HepG2 (cell line): ENCODE measurements around the gene NPBWR2. TPM values are rescaled to one million over a fixed set of nuclear protein-coding genes. Genes with fewer than 3 reads are reported as not detected.

Experiments
- ARID5B ChIP-seq: IDR thresholded peaks from 2 replicates; pipeline ENCODE4 v1.4.0; 2020; ENCODE audit warnings: mild to moderate bottlenecking, missing genetic modification reagents
- FOXA3 ChIP-seq: IDR thresholded peaks from 2 replicates; pipeline ENCODE4 v1.6.1; 2016; ENCODE audit warnings: missing genetic modification reagents, missing compliant biosample characterization
- GLMP ChIP-seq: sonication (generic); formaldehyde crosslinking; IDR thresholded peaks from 2 replicates; pipeline ENCODE4 v1.9.0; 2021; ENCODE audit warnings: missing genetic modification reagents, mild to moderate bottlenecking, borderline replicate concordance
- HNF4G ChIP-seq, 2 experiments: sonication (generic) in 1 of 2; formaldehyde crosslinking in 1 of 2; IDR thresholded peaks; 2 replicates each; pipeline versions ENCODE4 v1.4.0 to v1.6.1; 2011 to 2020; ENCODE audit warnings: borderline replicate concordance in 2 of 2, low read depth in 2 of 2, mild to moderate bottlenecking in 2 of 2, low read length in 1 of 2, missing genetic modification reagents in 1 of 2, moderate library complexity in 1 of 2
- KLF16 ChIP-seq, 2 experiments: sonication (generic) in 1 of 2; formaldehyde crosslinking in 1 of 2; IDR thresholded peaks; 2 replicates each; pipeline versions ENCODE4 v1.6.1 to v1.8.0; 2016 to 2023; ENCODE audit warnings: missing genetic modification reagents in 2 of 2, missing compliant biosample characterization in 1 of 2
- MAX ChIP-seq: IDR thresholded peaks from 2 replicates; pipeline ENCODE4 v1.6.1; 2012; ENCODE audit warnings: inconsistent platforms
- NFE2 ChIP-seq: sonication (generic); formaldehyde crosslinking; IDR thresholded peaks from 2 replicates; pipeline ENCODE4 v1.4.0; 2020; ENCODE audit warnings: missing genetic modification reagents
- PAXIP1 ChIP-seq: sonication (generic); formaldehyde crosslinking; conservative IDR thresholded peaks from 2 replicates; pipeline ENCODE4 v1.4.0; 2020; ENCODE audit warnings: mild to moderate bottlenecking, missing genetic modification reagents, moderate library complexity
- SNAI1 ChIP-seq: sonication (generic); formaldehyde crosslinking; IDR thresholded peaks from 2 replicates; pipeline ENCODE4 v1.5.0; 2020; ENCODE audit warnings: mild to moderate bottlenecking, missing genetic modification reagents, borderline replicate concordance
- TOPORS ChIP-seq: sonication (generic); formaldehyde crosslinking; IDR thresholded peaks from 2 replicates; pipeline ENCODE4 v1.8.0; 2023; ENCODE audit warnings: mild to moderate bottlenecking, missing genetic modification reagents
- ZMYM3 ChIP-seq: sonication (generic); formaldehyde crosslinking; IDR thresholded peaks from 2 replicates; pipeline ENCODE4 v1.5.1; 2020; ENCODE audit warnings: mild to moderate bottlenecking, missing genetic modification reagents
- ZNF251 ChIP-seq: sonication (generic); formaldehyde crosslinking; IDR thresholded peaks from 2 replicates; pipeline ENCODE4 v1.9.0; 2021; ENCODE audit warnings: mild to moderate bottlenecking, missing genetic modification reagents
- ZNF350 ChIP-seq: sonication (generic); formaldehyde crosslinking; IDR thresholded peaks from 2 replicates; pipeline ENCODE4 v1.4.0; 2020; ENCODE audit warnings: mild to moderate bottlenecking, low read depth, missing genetic modification reagents, borderline replicate concordance
- ZNF616 ChIP-seq: sonication (generic); formaldehyde crosslinking; IDR thresholded peaks from 2 replicates; pipeline ENCODE4 v1.5.0; 2020; ENCODE audit warnings: low read depth, mild to moderate bottlenecking, missing genetic modification reagents
- ZNF770 ChIP-seq: sonication (generic); formaldehyde crosslinking; IDR thresholded peaks from 2 replicates; pipeline ENCODE4 v1.5.0; 2020; ENCODE audit warnings: mild to moderate bottlenecking, missing genetic modification reagents
- ZNF772 ChIP-seq: sonication (generic); formaldehyde crosslinking; IDR thresholded peaks from 2 replicates; pipeline ENCODE4 v1.5.0; 2020; ENCODE audit warnings: mild to moderate bottlenecking, missing genetic modification reagents
- polyA plus RNA-seq, 8 experiments: library from polyadenylated mRNA; depleted of rRNA in 3 of 8; stranded (reverse) in 7 of 8; unstranded in 1 of 8; fragments of >200 nt; fragmentation: Illumina TruSeq in 4 of 8; extraction: Trizol in 4 of 8; gene quantifications; 2 replicates each; pipeline versions ENCODE4 v1.2.1 to v1.2.3, GENCODE V29; 2011 to 2016; ENCODE audit warnings: low read depth in 4 of 8, missing spikeins in 1 of 8, mixed read lengths in 1 of 8; ENCODE audit not compliant: insufficient read depth in 1 of 8
- total RNA-seq, 5 experiments: library from RNA; depleted of rRNA; stranded (reverse); fragments of >200 nt; fragmentation: Illumina TruSeq; extraction: Trizol; gene quantifications; 2 replicates each; pipeline ENCODE4 v1.2.3, GENCODE V29; 2016; ENCODE audit warnings: low read depth in 1 of 5

Gene NPBWR2
- total and polyA plus RNA-seq, 2 of the 13 experiments (the other 11 are each of a cell fraction or from before 2014, with no cell fraction given), result not detected

DNA sequence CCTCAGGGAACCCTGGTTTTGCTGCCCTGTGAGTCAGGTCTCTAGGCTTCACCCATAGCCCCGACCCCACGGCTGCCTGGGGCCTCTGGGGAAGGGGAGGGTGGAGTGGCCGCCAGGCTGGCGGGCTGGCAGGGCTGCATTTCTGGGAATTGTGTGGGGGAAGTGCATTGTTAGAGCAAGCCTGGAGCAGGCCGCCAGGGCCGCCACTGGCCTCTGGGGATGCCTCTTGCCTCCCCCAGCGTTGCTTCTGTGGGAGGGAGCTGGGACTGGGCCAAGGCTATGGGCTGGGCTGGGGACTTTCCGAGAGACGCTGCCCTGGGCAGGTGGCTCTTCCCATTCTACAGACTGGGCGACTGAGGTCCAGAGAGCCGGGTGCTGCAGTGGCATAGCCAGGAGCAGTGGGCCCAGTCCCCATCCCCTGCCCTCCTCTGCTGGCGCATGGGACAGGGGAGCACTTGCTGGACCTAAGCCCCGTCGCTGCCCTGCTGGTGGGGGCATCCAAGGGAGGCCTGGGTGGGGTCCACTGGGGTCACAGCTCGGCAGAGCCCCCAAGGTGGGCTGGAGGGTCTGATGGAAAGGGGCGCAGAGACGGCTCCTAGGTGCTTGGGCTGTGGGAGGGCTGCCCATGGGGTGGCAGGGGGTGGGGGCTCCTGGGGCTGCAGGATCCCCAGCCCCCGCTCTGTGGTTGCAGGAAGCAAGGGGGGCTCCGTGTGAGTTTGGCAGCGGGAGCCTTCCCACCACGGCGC is 51.3 kb downstream of the NPBWR2 start (continued):
- no peak; the same call in 1 of the 2 replicates for TF ChIP-seq ZNF616 (CRISPR knock-in tag)
- no peak for TF ChIP-seq GLMP
- 0 out of 2 replicates have a peak, but pooled peaks have one; percentile 24 for TF ChIP-seq NFE2 (CRISPR knock-in tag)
- peak; percentile 100 for TF ChIP-seq ZMYM3 (CRISPR knock-in tag)
- TF ChIP-seq KLF16 (CRISPR knock-in tag; IDR thresholded peaks at IDR 0.05), result peak in 1 of 2 experiments; percentile 63; a peak in 1 of 4 replicates
- TF ChIP-seq TOPORS (CRISPR knock-in tag), result no peak; the same call in 1 of the 2 replicates
- TF ChIP-seq HNF4G (IDR thresholded peaks at IDR 0.05; ENCODE audit: borderline replicate concordance, low read depth, low read length), result peak; percentile 24; the same call in 1 of the 2 replicates
- peak; percentile 54; the same call in 1 of the 2 replicates for TF ChIP-seq HNF4G (CRISPR knock-in tag; IDR thresholded peaks at IDR 0.05; ENCODE audit: borderline replicate concordance, low read depth)
- no peak; the same call in 1 of the 2 replicates for TF ChIP-seq PAXIP1 (CRISPR knock-in tag)
- TF ChIP-seq FOXA3 (CRISPR knock-in tag), result peak; percentile 14; the same call in 1 of the 2 replicates
- no peak; the same call in 1 of the 2 replicates for TF ChIP-seq SNAI1 (CRISPR knock-in tag)
- TF ChIP-seq ZNF770 (CRISPR knock-in tag), result peak; percentile 23
- 0 out of 2 replicates have a peak, but pooled peaks have one; percentile 21 for TF ChIP-seq ZNF350 (CRISPR knock-in tag)
- no peak for TF ChIP-seq ZNF251
- peak; percentile 71; the same call in 1 of the 2 replicates for TF ChIP-seq ARID5B (CRISPR knock-in tag)
- no peak for TF ChIP-seq ZNF772 (CRISPR knock-in tag)
- peak; percentile 77 for TF ChIP-seq MAX
